Endothelial cell of umbilical vein (primary cell): ENCODE measurements around the gene ATP6V1G2. TPM values are rescaled to one million over a fixed set of nuclear protein-coding genes. Genes with fewer than 3 reads are reported as not detected.

Experiments used
- BruUV-seq: library from RNA; stranded (reverse); fragments of 400-500 nt; replicated peaks from 2 replicates; lab custom pipeline; 2021; lab: Mats Ljungman, UMichigan
- CTCF ChIA-PET: fragments of 300-600, 350-600 bp; sonication (Branson Sonifier 250); formaldehyde crosslinking; loops from one replicate; lab custom pipeline; 2021; ENCODE audit warnings: antibody characterized with exemption, inconsistent platforms; lab: Charles Lee
- POLR2A ChIA-PET: fragments of 300-600, 350-600 bp; sonication (Branson Sonifier 250); formaldehyde crosslinking; loops from one replicate; lab custom pipeline; 2021; ENCODE audit warnings: antibody characterized with exemption, inconsistent platforms; lab: Charles Lee
- DNase-seq: peaks from one replicate; pipeline ENCODE4 v3.0.0-alpha.2; 2011; ENCODE audit warnings: low read depth, low spot score
- FAIRE-seq: peaks from 2 replicates; lab custom pipeline; 2011; peaks lifted over from hg19 to GRCh38; lab: Jason Lieb, UNC
- H2AFZ ChIP-seq: 2 replicates; pipeline ENCODE4 v1.6.0; 2012; ENCODE audit warnings: low read depth, low read length, control low read depth, inconsistent platforms
- H3K27ac ChIP-seq: 2 replicates; pipeline ENCODE4 v1.5.1; 2011; ENCODE audit warnings: low read depth, mild to moderate bottlenecking, control low read depth, low read length, moderate library complexity; ENCODE audit not compliant: insufficient read depth
- H3K27me3 ChIP-seq, 2 experiments: 2 replicates each; pipeline versions ENCODE4 v1.6.0 to v1.6.1; 2011; ENCODE audit warnings: low read length in 2 of 2, mixed read lengths in 1 of 2; ENCODE audit not compliant: control insufficient read depth in 2 of 2, insufficient read depth in 2 of 2
- H3K36me3 ChIP-seq, 2 experiments: 2 replicates in 1 of 2; 3 replicates in 1 of 2; pipeline ENCODE4 v1.5.1; 2011; ENCODE audit warnings: low read length in 2 of 2, mild to moderate bottlenecking in 1 of 2, moderate library complexity in 1 of 2; ENCODE audit not compliant: control insufficient read depth in 2 of 2, insufficient read depth in 2 of 2; ENCODE audit errors: extremely low read depth in 1 of 2
- H3K4me1 ChIP-seq: 3 replicates; pipeline ENCODE4 v1.5.1; 2011; ENCODE audit warnings: mild to moderate bottlenecking, low read length; ENCODE audit not compliant: control insufficient read depth, insufficient read depth; ENCODE audit errors: extremely low read depth
- H3K4me2 ChIP-seq: 2 replicates; pipeline ENCODE4 v1.6.1; 2011; ENCODE audit warnings: low read length, control low read depth, mixed read lengths; ENCODE audit not compliant: insufficient read depth
- H3K4me3 ChIP-seq, 3 experiments: fragments of 200-600 bp in 1 of 3; sonication (generic), shearing (Covaris generic) in 1 of 3; replicated peaks in 1 of 3; 2 replicates each; pipeline ENCODE4 v1.5.1; 2011 to 2016; ENCODE audit warnings: control low read depth in 3 of 3, low read length in 3 of 3, mild to moderate bottlenecking in 2 of 3, inconsistent platforms in 1 of 3, low read depth in 1 of 3, moderate library complexity in 1 of 3; ENCODE audit not compliant: insufficient read depth in 1 of 3
- H3K79me2 ChIP-seq: 2 replicates; pipeline ENCODE4 v1.6.0; 2012; ENCODE audit warnings: low read length, inconsistent platforms; ENCODE audit not compliant: control insufficient read depth, insufficient read depth
- H3K9ac ChIP-seq: replicated peaks from 2 replicates; pipeline ENCODE3; 2011; ENCODE audit warnings: low read length, control low read depth; ENCODE audit not compliant: insufficient read depth; ENCODE audit errors: extremely low read depth
- H3K9me1 ChIP-seq: replicated peaks from 3 replicates; pipeline ENCODE4 v1.6.0; 2011; ENCODE audit warnings: mild to moderate bottlenecking, low read length; ENCODE audit not compliant: control insufficient read depth, insufficient read depth; ENCODE audit errors: extremely low read depth
- H3K9me3 ChIP-seq: replicated peaks from 2 replicates; pipeline ENCODE4 v1.5.1; 2012; ENCODE audit warnings: low read length, inconsistent platforms; ENCODE audit not compliant: control insufficient read depth, insufficient read depth
- H4K20me1 ChIP-seq: replicated peaks from 2 replicates; pipeline ENCODE3; 2011; ENCODE audit warnings: mild to moderate bottlenecking, low read length; ENCODE audit not compliant: control insufficient read depth, insufficient read depth; ENCODE audit errors: extremely low read depth
- EZH2 ChIP-seq: IDR thresholded peaks from 2 replicates; pipeline ENCODE4 v1.6.1; 2012; ENCODE audit warnings: borderline replicate concordance, low read depth, mild to moderate bottlenecking, moderate library complexity, low read length, inconsistent platforms; ENCODE audit not compliant: severe bottlenecking
- FOS ChIP-seq: IDR thresholded peaks from 2 replicates; pipeline ENCODE4 v1.6.1; 2011; ENCODE audit warnings: mild to moderate bottlenecking, low read length, moderate library complexity, borderline replicate concordance; ENCODE audit not compliant: insufficient read depth
- POLR2A ChIP-seq: IDR thresholded peaks from 2 replicates; pipeline ENCODE4 v1.6.1; 2012; ENCODE audit warnings: low read depth, mild to moderate bottlenecking, control low read depth, low read length
- POLR2AphosphoS5 ChIP-seq: IDR thresholded peaks from 2 replicates; pipeline ENCODE4 v1.6.1; 2012; ENCODE audit warnings: low read depth, mild to moderate bottlenecking, control low read depth, low read length, moderate library complexity; ENCODE audit not compliant: insufficient read depth
- dilution Hi-C: fragments of 300-500 bp; cut with MboI; formaldehyde crosslinking; loops from one replicate; pipeline ENCODE4 v1.15.0; 2019; ENCODE audit warnings: low sequenced_read_pairs; ENCODE audit not compliant: extremely low pct_ligation_motif_present
- intact Hi-C: fragments of 100-400 bp; cut with micrococcal nuclease; formaldehyde crosslinking; loops from one replicate; pipeline ENCODE4 v1.10.0; 2022
- polyA plus RNA-seq, 4 experiments: library from polyadenylated mRNA; depleted of rRNA in 3 of 4; stranded (reverse) in 3 of 4; unstranded in 1 of 4; fragments of >200 nt; gene quantifications; 2 replicates each; pipeline versions ENCODE4 v1.2.1 to v1.2.3, GENCODE V29; 2011 to 2012; ENCODE audit warnings: missing spikeins in 1 of 4
- total RNA-seq: library from RNA; stranded (reverse); gene quantifications from 2 replicates; pipeline ENCODE4 v1.2.3, GENCODE V29; 2021
- TF ChIP-seq, protein P1 (sequence below), 2 donors: IDR thresholded peaks; 1 replicate in 1 of 2; 2 replicates in 1 of 2; pipeline ENCODE4 v1.5.1; 2011; ENCODE audit warnings: low read length in 2 of 2, mild to moderate bottlenecking in 2 of 2, moderate library complexity in 2 of 2, control low read depth in 1 of 2, inconsistent platforms in 1 of 2, low read depth in 1 of 2; ENCODE audit not compliant: insufficient read depth in 1 of 2; ENCODE audit errors: extremely low read depth in 1 of 2

ATP6V1G2 gene
- total and polyA plus RNA-seq, 2 donors (not counting 3 experiments of a cell fraction or from before 2014, with no cell fraction given), result 0.70 to 0.84 TPM

DNA sequence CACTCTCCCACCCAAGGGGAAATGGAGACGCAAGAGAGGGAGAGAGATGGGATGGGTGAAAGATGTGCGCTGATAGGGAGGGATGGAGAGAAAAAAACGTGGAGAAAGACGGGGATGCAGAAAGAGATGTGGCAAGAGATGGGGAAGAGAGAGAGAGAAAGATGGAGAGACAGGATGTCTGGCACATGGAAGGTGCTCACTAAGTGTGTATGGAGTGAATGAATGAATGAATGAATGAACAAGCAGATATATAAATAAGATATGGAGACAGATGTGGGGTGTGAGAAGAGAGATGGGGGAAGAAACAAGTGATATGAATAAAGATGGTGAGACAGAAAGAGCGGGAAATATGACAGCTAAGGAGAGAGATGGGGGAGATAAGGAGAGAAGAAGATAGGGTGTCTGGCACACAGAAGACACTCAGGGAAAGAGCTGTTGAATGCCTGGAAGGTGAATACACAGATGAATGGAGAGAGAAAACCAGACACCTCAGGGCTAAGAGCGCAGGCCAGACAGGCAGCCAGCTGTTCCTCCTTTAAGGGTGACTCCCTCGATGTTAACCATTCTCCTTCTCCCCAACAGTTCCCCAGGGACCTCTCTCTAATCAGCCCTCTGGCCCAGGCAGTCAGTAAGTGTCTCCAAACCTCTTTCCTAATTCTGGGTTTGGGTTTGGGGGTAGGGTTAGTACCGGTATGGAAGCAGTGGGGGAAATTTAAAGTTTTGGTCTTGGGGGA is 29.7 kb upstream of the ATP6V1G2 start:
- FAIRE-seq (no peak), DNase-seq (no peak)
- H3K9ac ChIP-seq, result no peak overlapping the region
- TF ChIP-seq POLR2AphosphoS5 (no peak), FOS (no peak), POLR2A (no peak), EZH2 (no peak)
- TF ChIP-seq, protein P1, sequence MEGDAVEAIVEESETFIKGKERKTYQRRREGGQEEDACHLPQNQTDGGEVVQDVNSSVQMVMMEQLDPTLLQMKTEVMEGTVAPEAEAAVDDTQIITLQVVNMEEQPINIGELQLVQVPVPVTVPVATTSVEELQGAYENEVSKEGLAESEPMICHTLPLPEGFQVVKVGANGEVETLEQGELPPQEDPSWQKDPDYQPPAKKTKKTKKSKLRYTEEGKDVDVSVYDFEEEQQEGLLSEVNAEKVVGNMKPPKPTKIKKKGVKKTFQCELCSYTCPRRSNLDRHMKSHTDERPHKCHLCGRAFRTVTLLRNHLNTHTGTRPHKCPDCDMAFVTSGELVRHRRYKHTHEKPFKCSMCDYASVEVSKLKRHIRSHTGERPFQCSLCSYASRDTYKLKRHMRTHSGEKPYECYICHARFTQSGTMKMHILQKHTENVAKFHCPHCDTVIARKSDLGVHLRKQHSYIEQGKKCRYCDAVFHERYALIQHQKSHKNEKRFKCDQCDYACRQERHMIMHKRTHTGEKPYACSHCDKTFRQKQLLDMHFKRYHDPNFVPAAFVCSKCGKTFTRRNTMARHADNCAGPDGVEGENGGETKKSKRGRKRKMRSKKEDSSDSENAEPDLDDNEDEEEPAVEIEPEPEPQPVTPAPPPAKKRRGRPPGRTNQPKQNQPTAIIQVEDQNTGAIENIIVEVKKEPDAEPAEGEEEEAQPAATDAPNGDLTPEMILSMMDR (IDR thresholded peaks at IDR 0.05; ENCODE audit: extremely low read depth in 1 of 2, insufficient read depth in 1 of 2, low read depth in 1 of 2, low read length in 2 of 2), result no peak
- H3K79me2 ChIP-seq, result peaks cover under 1% of the 10 kb centered on the region
- H3K4me2 ChIP-seq, result no peak overlapping the region
- no peak overlapping the region for H3K27ac ChIP-seq
- intact Hi-C loops, result no loop called here
- dilution Hi-C loops, result no loop called here
- no TSS peak for BruUV-seq
- no peaks in the 10 kb centered on the region for H3K27me3 ChIP-seq
- H3K36me3 ChIP-seq, result no peaks in the 10 kb centered on the region
- peaks cover 6% of the 10 kb centered on the region for H3K4me1 ChIP-seq
- H2AFZ ChIP-seq, result no peak overlapping the region
- ChIA-PET CTCF (interaction anchor here (4.2 to 32.6 kb wide), 3 partner anchors 10 to 20 kb away, joined by 16 to 1517 read pairs (median 286); partner anchors contain the start of genes ATP6V1G2, DDX39B, LST1 and NCR3), POLR2A (no interaction called here)
- H3K4me3 ChIP-seq, result no peak overlapping the region
- no peaks in the 10 kb centered on the region for H3K9me1 ChIP-seq
- H4K20me1 ChIP-seq, result no peaks in the 10 kb centered on the region
- H3K9me3 ChIP-seq, result no peaks in the 10 kb centered on the region
